ENCODE data around the gene NCOA7. TPM values are rescaled to one million over a fixed set of nuclear protein-coding genes. Genes with fewer than 3 reads are reported as not detected.

Gene NCOA7
- total RNA-seq, 1 experiment from 2014 or later, result 9.4 TPM

GRCh38 chr6:125789576-125790357 lies 993 bp upstream of the NCOA7 start:
- Histone ChIP-seq H2AFZ (ENCODE audit: low read length) (no peak overlapping the region), H3K4me2 (ENCODE audit: insufficient read depth, insufficient read length, low read length) (peak overlapping the region; percentile 52), H3K4ac (ENCODE audit: low read depth, low read length) (no peak overlapping the region), H3K27me3 (ENCODE audit: insufficient read depth, low read length) (no peaks in the 10 kb centered on the region), H2BK5ac (ENCODE audit: insufficient read length, low read length) (no peak overlapping the region), H3K56ac (ENCODE audit: insufficient read length, low read depth, low read length) (no peak overlapping the region), H2BK15ac (ENCODE audit: low read depth, low read length) (no peak overlapping the region), H4K8ac (replicated peaks; ENCODE audit: insufficient read length, low read depth, low read length) (no peak overlapping the region), H3K79me1 (ENCODE audit: insufficient read depth, low read depth, low read length, poor library complexity, severe bottlenecking) (no peaks in the 10 kb centered on the region), H3T11ph (ENCODE audit: low read length) (no peak overlapping the region), H3K23me2 (ENCODE audit: insufficient read length, low read depth, low read length, poor library complexity, severe bottlenecking) (peaks cover 4% of the 10 kb centered on the region), H2AK5ac (ENCODE audit: insufficient read length, low read length) (no peak overlapping the region), H3K79me2 (ENCODE audit: insufficient read depth, low read length) (no peaks in the 10 kb centered on the region), H4K5ac (ENCODE audit: insufficient read length, low read depth, low read length) (no peak overlapping the region), H2BK12ac (ENCODE audit: insufficient read length, low read depth, low read length) (no peak overlapping the region), H3K23ac (ENCODE audit: insufficient read length, low read depth, low read length) (no peak overlapping the region), H4K91ac (ENCODE audit: insufficient read length, low read depth, low read length) (no peak overlapping the region), H3K27ac (ENCODE audit: insufficient read length, low read depth, low read length) (no peak overlapping the region), H3K4me1 (ENCODE audit: insufficient read depth, low read length) (no peaks in the 10 kb centered on the region), H3K9ac (ENCODE audit: extremely low read depth, insufficient read length, low read length) (peak overlapping the region; percentile 20), H2BK120ac (ENCODE audit: low read depth, low read length, poor library complexity, severe bottlenecking) (no peak overlapping the region), H3K9me3 (ENCODE audit: control insufficient read depth, low read depth, low read length) (no peaks in the 10 kb centered on the region), H3K18ac (ENCODE audit: insufficient read length, low read depth, low read length) (peak overlapping the region; percentile 43), H3K14ac (ENCODE audit: insufficient read depth, low read length) (0 out of 2 replicates have a peak overlapping the region, but pooled peaks have one; percentile 21), H2BK20ac (ENCODE audit: low read depth, low read length, poor library complexity, severe bottlenecking) (no peak overlapping the region), H4K20me1 (ENCODE audit: control insufficient read depth, insufficient read depth, insufficient read length) (no peaks in the 10 kb centered on the region)
- peak; percentile 59 for DNase-seq
- H3K9me3 Mint-ChIP-seq, result no peaks in the 10 kb centered on the region; a peak in 1 of 5 replicates
- peaks cover 4% of the 10 kb centered on the region; the same call in 1 of the 2 replicates for H3K27me3 Mint-ChIP-seq (ENCODE audit: low read depth)
- peak overlapping the region; percentile 76 to 90 for H3K4me3 Mint-ChIP-seq
- WGBS (ENCODE audit: extremely low coverage, insufficient read length, low lambda C conversion rate), result no CpG with 5 or more reads among the region's 19 CpGs
- H3K27ac Mint-ChIP-seq, result peak overlapping the region in 2 of 3 experiments; percentile 86 to 87; a peak in 6 of 7 replicates
- TF ChIP-seq, protein P1, sequence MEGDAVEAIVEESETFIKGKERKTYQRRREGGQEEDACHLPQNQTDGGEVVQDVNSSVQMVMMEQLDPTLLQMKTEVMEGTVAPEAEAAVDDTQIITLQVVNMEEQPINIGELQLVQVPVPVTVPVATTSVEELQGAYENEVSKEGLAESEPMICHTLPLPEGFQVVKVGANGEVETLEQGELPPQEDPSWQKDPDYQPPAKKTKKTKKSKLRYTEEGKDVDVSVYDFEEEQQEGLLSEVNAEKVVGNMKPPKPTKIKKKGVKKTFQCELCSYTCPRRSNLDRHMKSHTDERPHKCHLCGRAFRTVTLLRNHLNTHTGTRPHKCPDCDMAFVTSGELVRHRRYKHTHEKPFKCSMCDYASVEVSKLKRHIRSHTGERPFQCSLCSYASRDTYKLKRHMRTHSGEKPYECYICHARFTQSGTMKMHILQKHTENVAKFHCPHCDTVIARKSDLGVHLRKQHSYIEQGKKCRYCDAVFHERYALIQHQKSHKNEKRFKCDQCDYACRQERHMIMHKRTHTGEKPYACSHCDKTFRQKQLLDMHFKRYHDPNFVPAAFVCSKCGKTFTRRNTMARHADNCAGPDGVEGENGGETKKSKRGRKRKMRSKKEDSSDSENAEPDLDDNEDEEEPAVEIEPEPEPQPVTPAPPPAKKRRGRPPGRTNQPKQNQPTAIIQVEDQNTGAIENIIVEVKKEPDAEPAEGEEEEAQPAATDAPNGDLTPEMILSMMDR (conservative IDR thresholded peaks at IDR 0.05), result no peak
- H3K4me1 Mint-ChIP-seq, result peaks cover 20 to 31% of the 10 kb centered on the region in 2 experiments
- H3K36me3 Mint-ChIP-seq (ENCODE audit: insufficient read depth in 1 of 3, low read depth in 3 of 3), result no peaks in the 10 kb centered on the region; a peak in 1 of 7 replicates
